Right atrium auricular region (tissue), 2 donors: ENCODE measurements around the gene REPIN1. TPM values are rescaled to one million over a fixed set of nuclear protein-coding genes. Genes with fewer than 3 reads are reported as not detected.
A peak's percentile ranks its signal among the peaks of the same experiment; 100 is the strongest.

Experiments
- DNase-seq: peaks from one replicate; pipeline ENCODE4 v3.0.0-alpha.2; 2019; ENCODE audit warnings: low spot score
- H3K27ac ChIP-seq, 2 donors: fragments of 200-600 bp; sonication (generic); 1 replicate in 1 of 2; 2 replicates in 1 of 2; pipeline ENCODE4 v1.5.1; 2016 to 2019
- H3K27me3 ChIP-seq, 2 donors: fragments of 200-600 bp; sonication (generic); one replicate each; pipeline versions ENCODE4 v1.5.1 to v1.6.0; 2017 to 2019
- H3K36me3 ChIP-seq: fragments of 200-600 bp; sonication (generic); one replicate; pipeline ENCODE4 v1.5.1; 2016
- H3K4me1 ChIP-seq, 2 donors: fragments of 200-600 bp; sonication (generic); one replicate each; pipeline versions ENCODE4 v1.5.1 to v1.6.0; 2017 to 2019
- H3K4me3 ChIP-seq, 2 donors: fragments of 200-600 bp; sonication (generic); 1 replicate in 1 of 2; 2 replicates in 1 of 2; pipeline ENCODE4 v1.5.1; 2017 to 2019; ENCODE audit warnings: mild to moderate bottlenecking in 1 of 2, moderate library complexity in 1 of 2
- H3K9me3 ChIP-seq, 2 donors: fragments of 200-600 bp; sonication (generic); one replicate each; pipeline ENCODE4 v1.5.1; 2019
- total RNA-seq, 2 donors: library from RNA; depleted of rRNA; stranded (reverse); fragments of >200 nt; gene quantifications; one replicate each; pipeline ENCODE4 v1.1.0, GENCODE V29; 2016
- TF ChIP-seq, protein P1 (sequence below), 2 donors: fragments of 200-600 bp; sonication (generic); IDR thresholded peaks; one replicate each; pipeline ENCODE4 v1.5.1; 2019; ENCODE audit warnings: antibody characterized with exemption in 2 of 2

Gene REPIN1
- total RNA-seq, 2 donors from 2014 or later, result 100.0 to 110 TPM

DNA sequence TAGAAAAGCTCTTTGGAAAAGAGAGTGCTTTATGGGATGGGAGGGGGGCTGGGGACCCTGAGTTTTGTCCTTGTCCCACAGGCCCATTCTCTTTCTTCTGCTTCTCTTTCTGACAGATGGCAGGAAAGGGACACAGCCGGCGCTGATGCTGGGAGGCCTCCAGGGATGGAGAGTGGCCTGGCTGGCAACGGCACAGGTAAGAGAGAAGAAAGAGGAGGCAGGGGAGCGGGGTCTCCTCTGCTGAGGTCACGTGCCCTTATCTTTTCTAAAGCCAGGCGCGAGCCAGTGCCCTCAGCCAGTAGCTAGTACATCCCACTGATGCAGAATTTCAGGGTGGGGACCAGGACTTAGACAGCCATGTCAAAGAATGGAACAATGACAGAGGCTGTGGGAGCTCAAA is 19.7 kb downstream of the REPIN1 start:
- Histone ChIP-seq H3K9me3 (no peaks in the 10 kb centered on the region), H3K36me3 (no peaks in the 10 kb centered on the region), H3K4me1 (peaks cover 0 to 17% of the 10 kb centered on the region in 2 donors), H3K27ac (peak overlapping the region; percentile 58 to 60), H3K27me3 (no peaks in the 10 kb centered on the region), H3K4me3 (no peak overlapping the region)
- DNase-seq, result no peak
- TF ChIP-seq, protein P1, sequence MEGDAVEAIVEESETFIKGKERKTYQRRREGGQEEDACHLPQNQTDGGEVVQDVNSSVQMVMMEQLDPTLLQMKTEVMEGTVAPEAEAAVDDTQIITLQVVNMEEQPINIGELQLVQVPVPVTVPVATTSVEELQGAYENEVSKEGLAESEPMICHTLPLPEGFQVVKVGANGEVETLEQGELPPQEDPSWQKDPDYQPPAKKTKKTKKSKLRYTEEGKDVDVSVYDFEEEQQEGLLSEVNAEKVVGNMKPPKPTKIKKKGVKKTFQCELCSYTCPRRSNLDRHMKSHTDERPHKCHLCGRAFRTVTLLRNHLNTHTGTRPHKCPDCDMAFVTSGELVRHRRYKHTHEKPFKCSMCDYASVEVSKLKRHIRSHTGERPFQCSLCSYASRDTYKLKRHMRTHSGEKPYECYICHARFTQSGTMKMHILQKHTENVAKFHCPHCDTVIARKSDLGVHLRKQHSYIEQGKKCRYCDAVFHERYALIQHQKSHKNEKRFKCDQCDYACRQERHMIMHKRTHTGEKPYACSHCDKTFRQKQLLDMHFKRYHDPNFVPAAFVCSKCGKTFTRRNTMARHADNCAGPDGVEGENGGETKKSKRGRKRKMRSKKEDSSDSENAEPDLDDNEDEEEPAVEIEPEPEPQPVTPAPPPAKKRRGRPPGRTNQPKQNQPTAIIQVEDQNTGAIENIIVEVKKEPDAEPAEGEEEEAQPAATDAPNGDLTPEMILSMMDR (IDR thresholded peaks at IDR 0.05), result no peak

DNA sequence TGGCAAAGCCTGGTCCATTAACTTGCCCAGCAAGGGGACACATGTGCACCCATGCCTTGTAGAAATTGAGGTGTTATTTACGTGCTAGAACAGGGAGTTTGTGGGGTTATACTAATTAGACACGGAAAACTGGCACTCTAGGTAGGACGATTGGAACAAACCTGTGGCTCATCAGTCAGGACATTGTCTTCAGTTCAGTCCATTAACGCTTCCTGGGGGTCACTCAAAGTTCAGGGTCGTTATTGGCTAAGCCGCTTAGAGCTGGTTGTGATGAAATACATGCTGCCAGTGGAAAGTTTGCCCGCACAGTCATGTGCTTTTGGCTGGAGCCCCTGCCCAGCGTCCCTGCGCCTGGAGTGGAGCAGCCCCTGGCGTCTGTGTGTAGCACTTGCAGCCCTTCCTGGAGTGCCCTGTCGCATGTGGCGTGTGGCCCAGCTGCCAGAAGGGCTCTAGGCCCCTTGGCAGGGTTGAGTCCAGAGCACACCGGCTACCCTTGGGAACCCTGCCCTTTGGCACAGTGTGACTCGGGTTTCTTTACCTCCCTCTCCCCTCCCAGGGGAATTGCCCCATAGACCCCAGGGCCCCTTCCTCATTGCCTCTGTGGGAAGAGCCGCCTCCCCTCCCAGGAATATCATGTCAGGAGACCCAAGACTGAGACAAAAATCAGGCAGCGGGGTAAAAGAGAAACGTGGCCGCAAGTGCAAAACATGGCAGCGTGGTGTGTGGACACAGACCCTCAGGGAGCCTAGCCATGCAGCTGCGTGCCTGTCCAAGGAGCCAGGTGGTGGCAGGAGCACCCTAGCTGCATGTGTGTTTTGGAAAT is 20.3 kb downstream of the REPIN1 start:
- Histone ChIP-seq H3K4me3 (no peak overlapping the region), H3K36me3 (no peaks in the 10 kb centered on the region), H3K9me3 (no peaks in the 10 kb centered on the region), H3K27me3 (no peaks in the 10 kb centered on the region), H3K27ac (peak overlapping the region; percentile 58 to 60), H3K4me1 (peaks cover 0 to 12% of the 10 kb centered on the region in 2 donors)
- TF ChIP-seq, protein P1 (IDR thresholded peaks at IDR 0.05), result peak; percentile 72 to 83
- peak; percentile 75 for DNase-seq

DNA sequence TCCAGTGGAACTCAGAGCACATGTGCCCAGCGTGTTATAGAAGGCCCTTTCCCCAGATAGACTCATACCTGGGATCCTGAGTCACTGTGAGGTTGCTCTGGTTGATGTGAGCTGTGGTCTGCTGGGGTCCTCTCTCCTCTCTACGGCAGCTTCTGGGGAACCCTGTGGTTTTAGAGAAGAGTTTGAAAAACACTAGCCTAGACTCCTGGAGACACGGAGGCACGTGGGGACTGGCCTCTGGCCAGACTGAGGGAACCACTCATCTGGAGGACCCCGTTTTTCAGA is 20.9 kb downstream of the REPIN1 start:
- no peak for DNase-seq
- no peaks in the 10 kb centered on the region for H3K9me3 ChIP-seq
- H3K4me1 ChIP-seq, result peaks cover 0 to 7% of the 10 kb centered on the region in 2 donors
- no peaks in the 10 kb centered on the region for H3K36me3 ChIP-seq
- H3K27me3 ChIP-seq, result no peaks in the 10 kb centered on the region
- H3K4me3 ChIP-seq, result no peak overlapping the region
- TF ChIP-seq, protein P1 (IDR thresholded peaks at IDR 0.05), result no peak
- H3K27ac ChIP-seq, result no peak overlapping the region

DNA sequence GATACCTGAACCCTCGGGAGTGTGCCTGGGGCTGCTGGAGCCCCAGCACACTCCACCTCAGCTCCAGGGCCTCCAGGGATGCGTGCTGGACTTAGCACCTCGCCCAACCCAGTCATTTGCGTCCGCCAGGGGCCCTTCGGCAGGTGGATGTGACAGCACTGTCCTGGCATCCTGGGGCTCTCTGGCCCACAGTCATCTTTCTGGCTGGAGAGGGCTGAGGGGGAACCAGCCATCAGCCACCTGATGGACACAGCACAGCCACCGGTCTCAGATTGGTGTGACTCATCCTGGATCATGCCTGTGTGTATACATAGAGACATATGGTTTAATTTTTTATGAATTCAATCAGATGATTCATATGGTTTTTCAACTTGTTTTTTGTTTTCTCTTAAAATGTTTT is 21.6 kb downstream of the REPIN1 start:
- TF ChIP-seq, protein P1 (IDR thresholded peaks at IDR 0.05), result no peak
- no peak overlapping the region for H3K27ac ChIP-seq
- no peaks in the 10 kb centered on the region for H3K36me3 ChIP-seq
- peaks cover 0 to 6% of the 10 kb centered on the region in 2 donors for H3K4me1 ChIP-seq
- no peak overlapping the region for H3K4me3 ChIP-seq
- H3K9me3 ChIP-seq, result no peaks in the 10 kb centered on the region
- no peaks in the 10 kb centered on the region for H3K27me3 ChIP-seq
- DNase-seq, result no peak

DNA sequence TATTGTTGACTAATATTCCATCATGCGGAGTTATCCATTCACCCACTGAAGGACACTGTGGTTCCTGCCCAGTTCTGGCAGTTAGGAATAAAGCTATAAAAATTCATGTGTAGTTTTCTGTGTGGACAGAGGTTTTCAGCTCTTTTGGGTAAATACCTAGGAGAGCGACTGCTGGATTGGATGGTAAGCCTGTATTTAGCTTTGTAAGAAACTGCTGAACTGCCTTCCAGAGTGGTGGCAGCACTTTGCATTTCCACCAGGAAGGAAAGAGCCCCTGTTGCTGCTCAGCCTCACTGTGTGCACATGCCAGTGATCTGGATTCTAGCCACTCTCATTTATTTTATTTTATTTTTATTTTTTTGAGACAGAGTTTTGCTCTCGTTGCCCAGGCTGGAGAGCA is 24.7 kb downstream of the REPIN1 start:
- H3K36me3 ChIP-seq, result peaks cover 10% of the 10 kb centered on the region
- TF ChIP-seq, protein P1 (IDR thresholded peaks at IDR 0.05), result no peak
- no peaks in the 10 kb centered on the region for H3K9me3 ChIP-seq
- no peaks in the 10 kb centered on the region for H3K27me3 ChIP-seq
- H3K4me1 ChIP-seq, result peaks cover 0 to 8% of the 10 kb centered on the region in 2 donors
- no peak for DNase-seq
- H3K27ac ChIP-seq, result no peak overlapping the region
- no peak overlapping the region for H3K4me3 ChIP-seq

DNA sequence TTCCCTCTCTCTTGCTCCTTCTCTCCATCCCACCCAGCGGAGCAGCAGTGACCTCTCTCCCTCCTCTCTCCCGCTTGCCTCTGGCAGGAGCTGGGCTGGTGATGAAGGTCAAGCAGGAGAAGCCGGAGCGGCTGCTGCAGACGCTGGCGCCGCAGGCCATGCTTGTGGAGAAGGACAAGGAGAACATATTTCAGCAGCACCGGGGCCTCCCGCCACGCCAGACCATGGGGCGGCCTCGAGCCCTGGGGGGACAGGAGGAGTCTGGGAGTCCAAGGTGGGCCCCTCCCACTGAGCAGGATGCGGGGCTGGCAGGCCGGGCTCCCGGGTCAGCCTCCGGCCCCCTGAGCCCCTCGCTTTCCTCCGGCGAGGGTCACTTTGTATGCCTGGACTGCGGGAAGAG is 27.8 kb downstream of the REPIN1 start:
- Histone ChIP-seq H3K27ac (no peak overlapping the region), H3K36me3 (peaks cover 10% of the 10 kb centered on the region), H3K9me3 (no peaks in the 10 kb centered on the region), H3K4me3 (no peak overlapping the region), H3K27me3 (no peaks in the 10 kb centered on the region), H3K4me1 (peaks cover 0 to 14% of the 10 kb centered on the region in 2 donors)
- DNase-seq, result no peak
- TF ChIP-seq, protein P1 (IDR thresholded peaks at IDR 0.05), result no peak
